Brain microvascular endothelial cell (primary cell): ENCODE data around the gene TPST2.
A peak's percentile ranks its signal among the peaks of the same experiment; 100 is the strongest.

Source experiments
- DNase-seq: peaks from one replicate; pipeline ENCODE4 v3.0.0-alpha.2; 2020
- H3K27ac ChIP-seq: fragments of 250-450 bp; sonication (Bioruptor Pico); 2 replicates; pipeline ENCODE4 v1.5.1; 2020; ENCODE audit warnings: mild to moderate bottlenecking, moderate library complexity
- H3K27me3 ChIP-seq: fragments of 250-450 bp; sonication (Bioruptor Pico); replicated peaks from 2 replicates; pipeline ENCODE4 v1.5.1; 2020; ENCODE audit warnings: mild to moderate bottlenecking
- H3K36me3 ChIP-seq: fragments of 250-450 bp; sonication (Bioruptor Pico); replicated peaks from 2 replicates; pipeline ENCODE4 v1.5.1; 2020; ENCODE audit warnings: mild to moderate bottlenecking
- H3K4me3 ChIP-seq: 2 replicates; pipeline ENCODE4 v1.5.1; 2011; ENCODE audit warnings: low read depth, mild to moderate bottlenecking, control low read depth, low read length, moderate library complexity
- CTCF ChIP-seq: IDR thresholded peaks from 2 replicates; pipeline ENCODE4 v1.5.1; 2011; ENCODE audit warnings: low read depth, mild to moderate bottlenecking, moderate library complexity, low read length, control low read depth, inconsistent platforms; ENCODE audit errors: missing control alignments
- in situ Hi-C: cut with HindIII; loops from 2 replicates; pipeline ENCODE4 v1.10.0; 2017; ENCODE audit warnings: low sequenced_read_pairs, low pct_ligation_motif_present

The TPST2 gene

GRCh38 chr22:26483439-26484359 is 106.2 kb downstream of the TPST2 start, which contains the start of the genes HPS4 and SRRD:
Gene HPS4, minus strand, starts transcription at chr22:26483783. Its CDS starts 2,021 bp downstream, at chr22:26481762.
Gene SRRD, plus strand, starts transcription at chr22:26483877. Its CDS starts 14 bp downstream, at chr22:26483891.
- Histone ChIP-seq H3K4me3 (peak within 1 kb of the TSS; percentile 92), H3K27ac (peak within 1 kb of the TSS; percentile 81), H3K27me3 (no peaks in the 10 kb centered on the region), H3K36me3 (peaks cover 10% of the 10 kb centered on the region)
- peak; percentile 73 for DNase-seq
- in situ Hi-C loops = no loop called here
- TF ChIP-seq CTCF = no peak

- Histone ChIP-seq H3K36me3 (peaks cover 3% of the 10 kb centered on the region), H3K27me3 (no peaks in the 10 kb centered on the region), H3K4me3 (peak overlapping the region; percentile 92), H3K27ac (peak overlapping the region; percentile 81)
- in situ Hi-C loops = no loop called here
- no peak for DNase-seq
- TF ChIP-seq CTCF = no peak
Observed at GRCh38 chr22:26483043-26483438, 106.9 kb downstream of the TPST2 start.

- no peak for TF ChIP-seq CTCF
- Histone ChIP-seq H3K27me3 (no peaks in the 10 kb centered on the region), H3K36me3 (no peaks in the 10 kb centered on the region), H3K4me3 (no peak overlapping the region), H3K27ac (no peak overlapping the region)
- in situ Hi-C loops = no loop called here
- DNase-seq = no peak
Observed at GRCh38 chr22:26482161-26482560, 107.8 kb downstream of the TPST2 start.

- H3K27me3 ChIP-seq = no peaks in the 10 kb centered on the region
- in situ Hi-C loops = no loop called here
- no peak overlapping the region for H3K27ac ChIP-seq
- H3K36me3 ChIP-seq = no peaks in the 10 kb centered on the region
- no peak overlapping the region for H3K4me3 ChIP-seq
- TF ChIP-seq CTCF = no peak
- DNase-seq = no peak
Observed at GRCh38 chr22:26481694-26482093, 108.2 kb downstream of the TPST2 start.

GRCh38 chr22:26481112-26481693 is 108.7 kb downstream of the TPST2 start:
- H3K27ac ChIP-seq = no peak overlapping the region
- in situ Hi-C loops = no loop called here
- no peaks in the 10 kb centered on the region for H3K27me3 ChIP-seq
- TF ChIP-seq CTCF = no peak
- H3K4me3 ChIP-seq = no peak overlapping the region
- no peaks in the 10 kb centered on the region for H3K36me3 ChIP-seq
- no peak for DNase-seq

GRCh38 chr22:26480611-26480932 is 109.4 kb downstream of the TPST2 start:
- H3K36me3 ChIP-seq = no peaks in the 10 kb centered on the region
- H3K27me3 ChIP-seq = no peaks in the 10 kb centered on the region
- in situ Hi-C loops = no loop called here
- no peak overlapping the region for H3K4me3 ChIP-seq
- TF ChIP-seq CTCF = no peak
- DNase-seq = no peak
- no peak overlapping the region for H3K27ac ChIP-seq
